Measurements from ENCODE around the gene SPSB1.

Gene SPSB1

DNA sequence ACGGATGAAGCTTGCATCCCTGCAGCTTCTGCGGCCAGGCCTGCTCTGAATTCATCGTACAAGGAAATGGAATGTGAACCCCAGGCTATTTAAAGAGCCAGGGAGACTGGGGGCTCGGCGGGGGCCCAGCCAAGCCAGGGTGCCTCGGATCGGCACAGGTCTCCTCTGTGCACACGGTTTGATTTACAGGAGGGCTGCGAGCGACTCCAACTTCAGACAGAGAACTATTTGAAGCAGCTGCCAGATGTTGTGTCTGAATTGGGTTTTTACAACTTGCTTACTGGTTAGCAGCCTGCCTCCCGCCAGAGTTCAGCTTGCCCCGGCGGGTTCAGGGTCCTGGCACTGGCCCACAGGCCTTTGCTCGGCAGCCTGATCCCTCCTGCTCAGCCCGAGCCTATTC, 83.2 kb downstream of the SPSB1 start:
- no peak for TF ChIP-seq CSDC2 (CRISPR knock-in tag; IDR thresholded peaks at IDR 0.05)
- TF ChIP-seq, protein P1, sequence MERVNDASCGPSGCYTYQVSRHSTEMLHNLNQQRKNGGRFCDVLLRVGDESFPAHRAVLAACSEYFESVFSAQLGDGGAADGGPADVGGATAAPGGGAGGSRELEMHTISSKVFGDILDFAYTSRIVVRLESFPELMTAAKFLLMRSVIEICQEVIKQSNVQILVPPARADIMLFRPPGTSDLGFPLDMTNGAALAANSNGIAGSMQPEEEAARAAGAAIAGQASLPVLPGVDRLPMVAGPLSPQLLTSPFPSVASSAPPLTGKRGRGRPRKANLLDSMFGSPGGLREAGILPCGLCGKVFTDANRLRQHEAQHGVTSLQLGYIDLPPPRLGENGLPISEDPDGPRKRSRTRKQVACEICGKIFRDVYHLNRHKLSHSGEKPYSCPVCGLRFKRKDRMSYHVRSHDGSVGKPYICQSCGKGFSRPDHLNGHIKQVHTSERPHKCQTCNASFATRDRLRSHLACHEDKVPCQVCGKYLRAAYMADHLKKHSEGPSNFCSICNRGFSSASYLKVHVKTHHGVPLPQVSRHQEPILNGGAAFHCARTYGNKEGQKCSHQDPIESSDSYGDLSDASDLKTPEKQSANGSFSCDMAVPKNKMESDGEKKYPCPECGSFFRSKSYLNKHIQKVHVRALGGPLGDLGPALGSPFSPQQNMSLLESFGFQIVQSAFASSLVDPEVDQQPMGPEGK (CRISPR knock-in tag; IDR thresholded peaks at IDR 0.05; ENCODE audit: borderline replicate concordance) = no peak
- no peak for TF ChIP-seq PPARA (CRISPR knock-in tag; IDR thresholded peaks at IDR 0.05; ENCODE audit: borderline replicate concordance)
- no peak for TF ChIP-seq TOX (CRISPR knock-in tag; IDR thresholded peaks at IDR 0.05; ENCODE audit: borderline replicate concordance)
- TF ChIP-seq ZFP3 (CRISPR knock-in tag; IDR thresholded peaks at IDR 0.05) = no peak
- TF ChIP-seq ZNF70 (CRISPR knock-in tag; IDR thresholded peaks at IDR 0.05) = no peak
- TF ChIP-seq ESRRG (CRISPR knock-in tag; IDR thresholded peaks at IDR 0.05) = no peak
- TF ChIP-seq ZNF8 (CRISPR knock-in tag; IDR thresholded peaks at IDR 0.05) = no peak
- TF ChIP-seq, protein P2, sequence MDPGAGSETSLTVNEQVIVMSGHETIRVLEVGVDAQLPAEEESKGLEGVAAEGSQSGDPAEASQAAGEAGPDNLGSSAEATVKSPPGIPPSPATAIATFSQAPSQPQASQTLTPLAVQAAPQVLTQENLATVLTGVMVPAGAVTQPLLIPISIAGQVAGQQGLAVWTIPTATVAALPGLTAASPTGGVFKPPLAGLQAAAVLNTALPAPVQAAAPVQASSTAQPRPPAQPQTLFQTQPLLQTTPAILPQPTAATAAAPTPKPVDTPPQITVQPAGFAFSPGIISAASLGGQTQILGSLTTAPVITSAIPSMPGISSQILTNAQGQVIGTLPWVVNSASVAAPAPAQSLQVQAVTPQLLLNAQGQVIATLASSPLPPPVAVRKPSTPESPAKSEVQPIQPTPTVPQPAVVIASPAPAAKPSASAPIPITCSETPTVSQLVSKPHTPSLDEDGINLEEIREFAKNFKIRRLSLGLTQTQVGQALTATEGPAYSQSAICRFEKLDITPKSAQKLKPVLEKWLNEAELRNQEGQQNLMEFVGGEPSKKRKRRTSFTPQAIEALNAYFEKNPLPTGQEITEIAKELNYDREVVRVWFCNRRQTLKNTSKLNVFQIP (CRISPR knock-in tag; IDR thresholded peaks at IDR 0.05; ENCODE audit: borderline replicate concordance, low read depth) = no peak
- no peak for TF ChIP-seq OSR1 (CRISPR knock-in tag; IDR thresholded peaks at IDR 0.05)
- no peak for TF ChIP-seq ZFP30 (CRISPR knock-in tag; IDR thresholded peaks at IDR 0.05)
- TF ChIP-seq SNAI2 (CRISPR knock-in tag; IDR thresholded peaks at IDR 0.05) = no peak
- TF ChIP-seq BACH2 (CRISPR knock-in tag; IDR thresholded peaks at IDR 0.05; ENCODE audit: borderline replicate concordance) = no peak
- TF ChIP-seq, protein P3, sequence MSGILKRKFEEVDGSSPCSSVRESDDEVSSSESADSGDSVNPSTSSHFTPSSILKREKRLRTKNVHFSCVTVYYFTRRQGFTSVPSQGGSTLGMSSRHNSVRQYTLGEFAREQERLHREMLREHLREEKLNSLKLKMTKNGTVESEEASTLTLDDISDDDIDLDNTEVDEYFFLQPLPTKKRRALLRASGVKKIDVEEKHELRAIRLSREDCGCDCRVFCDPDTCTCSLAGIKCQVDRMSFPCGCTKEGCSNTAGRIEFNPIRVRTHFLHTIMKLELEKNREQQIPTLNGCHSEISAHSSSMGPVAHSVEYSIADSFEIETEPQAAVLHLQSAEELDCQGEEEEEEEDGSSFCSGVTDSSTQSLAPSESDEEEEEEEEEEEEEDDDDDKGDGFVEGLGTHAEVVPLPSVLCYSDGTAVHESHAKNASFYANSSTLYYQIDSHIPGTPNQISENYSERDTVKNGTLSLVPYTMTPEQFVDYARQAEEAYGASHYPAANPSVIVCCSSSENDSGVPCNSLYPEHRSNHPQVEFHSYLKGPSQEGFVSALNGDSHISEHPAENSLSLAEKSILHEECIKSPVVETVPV (CRISPR knock-in tag; IDR thresholded peaks at IDR 0.05) = no peak
- TF ChIP-seq ZNF565 (CRISPR knock-in tag; conservative IDR thresholded peaks at IDR 0.05; ENCODE audit: low read depth) = no peak
- TF ChIP-seq ISL1 (CRISPR knock-in tag; IDR thresholded peaks at IDR 0.05) = no peak
- TF ChIP-seq, protein P4, sequence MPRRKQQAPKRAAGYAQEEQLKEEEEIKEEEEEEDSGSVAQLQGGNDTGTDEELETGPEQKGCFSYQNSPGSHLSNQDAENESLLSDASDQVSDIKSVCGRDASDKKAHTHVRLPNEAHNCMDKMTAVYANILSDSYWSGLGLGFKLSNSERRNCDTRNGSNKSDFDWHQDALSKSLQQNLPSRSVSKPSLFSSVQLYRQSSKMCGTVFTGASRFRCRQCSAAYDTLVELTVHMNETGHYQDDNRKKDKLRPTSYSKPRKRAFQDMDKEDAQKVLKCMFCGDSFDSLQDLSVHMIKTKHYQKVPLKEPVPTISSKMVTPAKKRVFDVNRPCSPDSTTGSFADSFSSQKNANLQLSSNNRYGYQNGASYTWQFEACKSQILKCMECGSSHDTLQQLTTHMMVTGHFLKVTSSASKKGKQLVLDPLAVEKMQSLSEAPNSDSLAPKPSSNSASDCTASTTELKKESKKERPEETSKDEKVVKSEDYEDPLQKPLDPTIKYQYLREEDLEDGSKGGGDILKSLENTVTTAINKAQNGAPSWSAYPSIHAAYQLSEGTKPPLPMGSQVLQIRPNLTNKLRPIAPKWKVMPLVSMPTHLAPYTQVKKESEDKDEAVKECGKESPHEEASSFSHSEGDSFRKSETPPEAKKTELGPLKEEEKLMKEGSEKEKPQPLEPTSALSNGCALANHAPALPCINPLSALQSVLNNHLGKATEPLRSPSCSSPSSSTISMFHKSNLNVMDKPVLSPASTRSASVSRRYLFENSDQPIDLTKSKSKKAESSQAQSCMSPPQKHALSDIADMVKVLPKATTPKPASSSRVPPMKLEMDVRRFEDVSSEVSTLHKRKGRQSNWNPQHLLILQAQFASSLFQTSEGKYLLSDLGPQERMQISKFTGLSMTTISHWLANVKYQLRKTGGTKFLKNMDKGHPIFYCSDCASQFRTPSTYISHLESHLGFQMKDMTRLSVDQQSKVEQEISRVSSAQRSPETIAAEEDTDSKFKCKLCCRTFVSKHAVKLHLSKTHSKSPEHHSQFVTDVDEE (CRISPR knock-in tag; IDR thresholded peaks at IDR 0.05) = no peak
- no peak for ATAC-seq

DNA sequence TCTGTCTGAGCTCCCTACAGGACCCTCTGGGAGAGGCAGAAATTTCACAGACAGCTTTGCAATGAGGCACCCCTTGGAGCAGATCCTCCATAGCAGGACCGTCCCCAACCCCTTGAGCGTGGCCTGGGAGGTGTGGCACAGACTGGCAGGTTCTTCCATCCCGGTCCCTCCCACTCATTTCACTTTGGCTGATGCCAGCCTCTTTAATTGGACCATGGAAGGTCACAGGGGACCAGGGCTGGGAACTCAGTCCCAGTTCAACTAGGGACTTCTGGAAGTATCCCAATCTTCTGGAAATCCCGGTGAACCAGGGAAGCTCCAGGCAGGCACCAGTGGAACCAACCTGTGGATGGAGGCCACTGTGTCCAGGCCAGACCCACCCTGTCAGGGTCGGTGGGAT, 83.7 kb downstream of the SPSB1 start:
- no peak for TF ChIP-seq PPARA (CRISPR knock-in tag; IDR thresholded peaks at IDR 0.05; ENCODE audit: borderline replicate concordance)
- no peak for TF ChIP-seq ISL1 (CRISPR knock-in tag; IDR thresholded peaks at IDR 0.05)
- TF ChIP-seq, protein P2 (CRISPR knock-in tag; IDR thresholded peaks at IDR 0.05; ENCODE audit: borderline replicate concordance, low read depth) = no peak
- TF ChIP-seq, protein P4 (CRISPR knock-in tag; IDR thresholded peaks at IDR 0.05) = no peak
- TF ChIP-seq GLIS3 (CRISPR knock-in tag; IDR thresholded peaks at IDR 0.05) = no peak
- TF ChIP-seq ZNF8 (CRISPR knock-in tag; IDR thresholded peaks at IDR 0.05) = no peak
- no peak for TF ChIP-seq TCF4 (CRISPR knock-in tag; IDR thresholded peaks at IDR 0.05; ENCODE audit: borderline replicate concordance)
- TF ChIP-seq CSDC2 (CRISPR knock-in tag; IDR thresholded peaks at IDR 0.05) = no peak
- no peak for TF ChIP-seq ZNF565 (CRISPR knock-in tag; conservative IDR thresholded peaks at IDR 0.05; ENCODE audit: low read depth)
- TF ChIP-seq ARNTL (CRISPR knock-in tag; IDR thresholded peaks at IDR 0.05; ENCODE audit: borderline replicate concordance, low read depth) = no peak
- no peak for TF ChIP-seq RARB (CRISPR knock-in tag; IDR thresholded peaks at IDR 0.05)
- TF ChIP-seq SNAI2 (CRISPR knock-in tag; IDR thresholded peaks at IDR 0.05) = no peak
- no peak for TF ChIP-seq ESRRG (CRISPR knock-in tag; IDR thresholded peaks at IDR 0.05)
- TF ChIP-seq TOX (CRISPR knock-in tag; IDR thresholded peaks at IDR 0.05; ENCODE audit: borderline replicate concordance) = no peak
- no peak for TF ChIP-seq BACH2 (CRISPR knock-in tag; IDR thresholded peaks at IDR 0.05; ENCODE audit: borderline replicate concordance)
- no peak for TF ChIP-seq ZNF70 (CRISPR knock-in tag; IDR thresholded peaks at IDR 0.05)
- ATAC-seq = no peak
